NK-92 (cell line): ENCODE data around the gene PDGFB.

ENCODE experiments used
- DNase-seq: peaks from one replicate; lab custom pipeline; 2025; ENCODE audit not compliant: unreplicated experiment; lab: John Stamatoyannopoulos, UW

Gene PDGFB

DNA sequence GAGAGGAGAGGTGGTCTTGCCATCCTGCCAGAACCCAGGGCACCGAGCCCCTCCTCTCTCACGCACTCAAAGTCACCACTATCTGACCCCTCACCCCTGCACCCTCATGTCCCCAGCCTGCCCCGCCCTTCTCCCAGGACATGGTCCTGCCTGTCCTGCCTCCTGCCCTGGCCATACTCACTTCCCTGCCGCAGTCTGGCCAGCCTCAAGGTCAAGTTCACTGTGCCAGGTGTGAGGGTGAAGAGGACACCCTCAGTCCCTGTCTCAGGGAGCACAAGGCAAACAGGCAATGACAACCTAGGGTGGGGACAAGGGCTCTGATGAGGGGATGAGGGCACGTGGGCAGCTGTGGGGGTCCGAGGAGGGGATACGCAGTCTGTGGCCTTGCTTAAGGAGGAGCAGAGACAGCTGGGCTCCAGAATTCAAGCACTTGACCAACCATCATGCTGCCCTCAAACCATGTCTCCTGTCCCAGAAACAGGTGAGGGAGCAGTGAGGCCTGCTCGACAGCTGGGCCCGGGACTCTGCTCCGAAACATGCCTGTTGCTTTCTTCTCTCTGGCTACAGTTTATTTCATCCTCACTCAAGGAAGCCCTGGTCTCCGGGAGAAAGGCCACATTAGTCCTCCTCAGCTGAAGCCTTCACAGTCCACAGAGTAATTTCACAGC is 36.6 kb downstream of the PDGFB start:
- DNase-seq = no peak

DNA sequence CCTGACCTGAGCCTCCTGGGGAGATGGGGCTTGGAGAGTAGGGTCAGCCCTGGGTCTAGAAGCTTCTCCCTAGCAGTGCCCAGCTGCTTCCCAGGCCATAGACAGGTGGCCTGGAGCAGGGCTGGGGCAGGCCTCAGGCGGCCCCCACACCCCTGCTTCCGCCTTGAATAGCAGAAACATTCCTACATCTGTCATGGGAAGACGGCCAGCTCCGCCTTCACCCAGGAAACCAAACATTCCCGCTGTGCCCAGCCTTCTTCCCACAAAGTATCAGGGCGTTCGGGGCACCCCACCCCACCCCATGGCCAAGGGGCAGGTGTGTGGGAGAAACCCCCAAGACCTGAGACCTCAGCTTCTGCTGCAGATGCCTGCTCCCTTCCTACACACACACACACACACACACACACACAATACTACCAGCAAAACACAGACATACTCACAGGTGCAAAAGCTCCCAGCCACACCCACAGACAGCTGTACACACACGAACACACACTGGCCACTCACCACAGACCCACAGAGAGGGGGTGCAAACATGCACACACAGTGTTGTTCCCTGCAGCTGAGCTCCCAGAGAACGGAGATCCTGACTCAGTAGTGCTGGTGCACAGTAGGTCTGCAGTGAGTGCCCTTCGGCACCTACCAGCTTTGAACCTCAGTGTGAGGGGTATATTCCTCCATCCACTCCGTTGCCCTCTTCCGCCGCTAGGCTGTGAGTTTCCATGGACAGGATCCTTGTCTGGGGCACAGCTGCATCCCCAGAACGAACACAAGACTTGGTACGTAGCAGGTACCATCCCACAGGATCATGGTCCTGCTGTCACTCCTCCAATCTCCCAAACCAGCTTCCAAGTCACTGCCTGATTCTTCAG is 37.4 kb downstream of the PDGFB start:
- DNase-seq = no peak

DNA sequence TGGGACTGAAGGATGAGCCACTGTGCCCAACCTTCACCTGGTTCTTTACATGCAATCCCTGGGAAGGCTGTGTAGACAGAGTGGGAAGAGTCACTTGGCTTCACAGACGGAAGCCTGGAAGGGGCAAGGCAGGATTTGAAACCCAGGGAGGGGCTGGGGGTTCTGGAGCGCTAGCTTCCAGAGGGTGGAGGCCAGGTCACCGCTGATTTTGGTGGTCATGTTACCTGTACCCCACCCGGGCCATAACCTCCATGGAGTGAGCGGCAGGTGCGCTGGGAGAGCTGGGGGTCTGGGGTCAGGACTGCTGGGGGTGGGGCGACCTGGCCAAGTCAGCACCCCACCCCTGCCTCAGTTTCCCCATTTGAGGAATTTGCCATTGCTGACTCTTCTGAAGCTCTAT is 38.3 kb downstream of the PDGFB start:
- DNase-seq = no peak

DNA sequence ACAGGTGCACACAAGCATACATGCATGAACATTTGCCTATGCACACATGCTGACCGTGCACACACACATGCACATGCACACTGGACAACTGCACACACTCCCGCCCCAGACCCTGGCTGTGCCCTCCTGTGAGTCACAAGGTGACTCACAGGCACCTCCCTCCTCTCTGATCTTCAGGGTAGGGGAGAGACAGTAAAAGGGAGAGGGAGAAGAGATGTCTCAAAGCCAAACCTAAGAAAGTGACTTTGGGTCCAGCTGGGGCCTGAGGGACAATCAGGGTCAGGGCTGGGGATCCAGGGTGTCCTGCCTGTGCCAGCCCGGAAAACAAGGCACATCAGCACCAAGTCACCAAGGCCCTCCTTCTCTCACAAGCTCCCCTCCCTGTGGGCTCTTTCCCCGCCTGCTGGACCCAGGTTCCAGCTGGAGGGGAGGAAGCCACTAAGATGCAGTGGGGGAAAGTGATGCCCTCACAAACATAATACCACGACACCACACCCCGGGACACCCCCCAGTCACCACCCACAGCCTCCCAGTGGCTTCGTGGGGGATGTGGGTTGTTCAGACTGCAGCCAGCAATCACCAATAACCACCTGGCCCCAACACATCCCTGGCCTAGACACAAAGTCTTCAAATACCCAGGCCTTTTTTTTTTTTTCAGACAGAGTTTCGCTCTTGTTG is 39.3 kb downstream of the PDGFB start:
- DNase-seq = no peak

DNA sequence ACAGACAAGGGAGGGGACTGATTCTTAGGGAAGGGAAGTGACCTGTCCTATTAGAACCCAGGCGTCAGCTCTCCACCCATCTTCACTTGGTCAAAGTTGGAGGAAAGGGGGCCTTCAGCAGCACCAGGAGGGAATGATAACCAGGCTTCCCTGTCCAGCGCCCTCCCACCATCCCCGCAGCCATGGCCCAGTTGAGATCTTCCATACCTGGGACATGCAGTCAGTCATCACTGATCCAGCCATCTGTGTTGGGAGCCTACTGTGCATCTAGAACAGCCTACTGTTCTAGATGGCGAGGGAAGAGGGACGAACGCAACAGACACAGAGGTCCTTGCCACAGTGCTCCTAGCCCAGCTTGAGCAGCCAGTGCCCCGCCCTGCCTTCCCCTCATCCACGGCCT is 40.6 kb downstream of the PDGFB start:
- DNase-seq = no peak

DNA sequence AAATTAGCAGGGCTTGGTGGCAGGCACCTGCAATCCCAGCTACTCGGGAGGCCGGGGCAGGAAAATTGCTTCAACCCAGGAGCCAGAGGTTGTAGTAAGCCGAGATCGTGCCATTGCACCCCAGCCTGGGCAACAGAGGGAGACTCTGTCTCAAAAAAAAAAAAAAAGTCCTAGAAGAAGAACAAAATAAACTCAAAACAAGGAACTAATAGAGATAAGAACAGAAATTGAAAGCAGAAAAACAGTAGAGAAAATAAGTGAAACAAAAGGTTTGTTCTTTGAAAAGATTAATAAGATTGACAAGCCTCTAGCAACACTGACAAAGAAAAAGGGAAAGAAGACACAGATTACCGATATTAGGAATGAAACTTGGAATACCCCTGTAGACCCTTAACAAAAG is 47.2 kb downstream of the PDGFB start:
- no peak for DNase-seq

DNA sequence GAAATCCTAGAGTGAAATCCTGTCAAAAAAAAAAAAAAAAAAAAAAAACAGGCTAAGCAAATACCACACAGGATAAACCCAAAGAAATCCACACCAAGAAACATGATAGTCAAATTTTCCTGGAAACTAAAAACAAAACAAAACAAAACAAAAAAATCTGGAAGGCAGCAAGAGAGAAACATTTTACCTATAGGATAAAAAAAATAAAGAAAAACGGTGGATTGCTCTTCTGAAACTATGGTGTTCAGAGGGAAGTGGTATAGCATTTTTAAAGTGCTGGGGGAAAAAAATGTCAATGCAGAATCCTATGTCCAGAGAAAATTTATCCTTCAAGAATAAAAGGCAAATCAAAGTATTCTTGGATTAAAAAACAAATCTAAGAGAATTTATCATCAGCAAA is 50.7 kb downstream of the PDGFB start:
- no peak for DNase-seq

DNA sequence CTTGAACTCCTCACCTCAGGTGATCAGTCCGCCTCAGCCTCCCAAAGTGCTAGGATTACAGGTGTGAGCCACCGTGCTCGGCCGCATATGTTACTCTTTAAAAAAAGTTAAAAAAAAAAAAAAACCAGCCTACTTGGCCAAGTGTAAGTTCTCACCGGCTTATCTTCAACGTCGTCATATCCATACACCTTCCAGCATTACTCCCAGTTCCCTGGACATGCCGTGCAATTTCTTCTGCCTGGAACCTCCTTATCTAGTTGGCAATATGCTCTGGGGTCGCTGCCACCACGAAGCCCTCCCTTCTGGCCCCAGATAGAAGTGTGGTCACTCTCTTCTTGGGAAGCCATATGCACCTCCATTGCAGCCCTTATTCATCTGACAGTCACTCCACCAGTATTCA is 56.0 kb downstream of the PDGFB start:
- no peak for DNase-seq

DNA sequence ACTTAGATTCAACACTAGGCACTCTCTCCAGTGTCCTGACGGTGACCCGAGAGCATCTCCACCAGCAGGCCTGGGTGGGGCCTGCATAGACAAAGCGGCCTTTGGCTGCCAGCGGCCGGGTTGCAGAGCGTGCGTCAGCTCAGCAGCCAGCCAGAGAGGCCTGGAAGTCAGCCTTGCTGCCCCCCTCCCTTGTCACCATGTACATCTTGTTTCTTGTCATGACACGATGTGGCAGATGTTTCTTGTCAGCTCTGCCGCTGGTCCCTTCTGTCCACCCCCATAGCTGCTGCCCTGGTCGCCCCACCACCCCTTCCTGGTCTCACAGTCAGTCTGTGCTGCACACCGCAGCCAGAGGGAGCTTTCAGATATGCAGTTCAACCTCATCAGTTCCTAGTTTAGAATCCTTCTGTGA is 59.2 kb downstream of the PDGFB start:
- DNase-seq = no peak

DNA sequence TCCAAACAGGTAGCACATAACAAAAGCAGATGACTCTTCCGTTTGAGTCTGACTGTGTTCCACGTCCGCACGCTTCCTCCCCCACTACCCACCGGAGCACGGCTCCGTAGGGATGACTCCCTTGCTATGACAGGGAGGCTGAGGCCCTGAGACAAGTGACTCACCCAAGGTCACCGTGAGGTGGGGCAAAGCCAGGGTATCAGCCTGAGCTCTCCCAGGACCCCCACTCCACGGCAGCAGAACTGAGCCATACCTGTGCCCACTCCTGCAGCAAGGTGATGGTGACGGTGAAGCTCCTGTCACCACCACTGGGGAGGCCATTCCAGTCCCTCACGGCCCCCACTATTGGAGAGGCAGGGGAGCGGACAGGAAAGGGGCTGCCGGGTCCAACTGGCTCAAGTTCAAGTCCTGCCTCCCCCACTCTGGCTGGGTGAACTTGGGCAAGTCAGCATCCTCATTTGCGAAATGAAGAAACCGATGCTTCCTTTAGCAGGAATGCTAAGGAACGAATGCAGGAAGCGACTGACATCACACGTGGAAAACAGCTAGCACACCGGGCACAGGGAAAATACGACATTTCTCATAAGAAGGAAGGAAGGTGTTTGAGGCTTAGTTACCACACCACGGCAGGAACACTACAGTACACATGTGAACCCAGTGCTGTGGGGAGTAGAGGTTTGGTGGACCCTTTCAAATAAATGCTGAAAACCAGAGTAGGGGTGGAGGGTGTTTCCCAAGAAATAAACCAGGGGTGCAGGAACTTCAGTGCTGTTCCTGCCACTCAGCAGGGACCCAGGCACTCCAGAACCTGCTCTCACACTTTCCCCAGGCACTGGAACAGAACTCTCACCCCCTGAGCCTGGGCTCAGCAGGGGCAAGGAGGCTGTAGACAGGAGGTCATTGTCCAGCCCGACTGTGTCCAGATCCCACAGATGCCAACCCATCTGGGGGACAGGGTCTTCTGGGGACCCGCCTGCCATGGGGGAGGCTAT is 59.9 kb downstream of the PDGFB start:
- DNase-seq = no peak

DNA sequence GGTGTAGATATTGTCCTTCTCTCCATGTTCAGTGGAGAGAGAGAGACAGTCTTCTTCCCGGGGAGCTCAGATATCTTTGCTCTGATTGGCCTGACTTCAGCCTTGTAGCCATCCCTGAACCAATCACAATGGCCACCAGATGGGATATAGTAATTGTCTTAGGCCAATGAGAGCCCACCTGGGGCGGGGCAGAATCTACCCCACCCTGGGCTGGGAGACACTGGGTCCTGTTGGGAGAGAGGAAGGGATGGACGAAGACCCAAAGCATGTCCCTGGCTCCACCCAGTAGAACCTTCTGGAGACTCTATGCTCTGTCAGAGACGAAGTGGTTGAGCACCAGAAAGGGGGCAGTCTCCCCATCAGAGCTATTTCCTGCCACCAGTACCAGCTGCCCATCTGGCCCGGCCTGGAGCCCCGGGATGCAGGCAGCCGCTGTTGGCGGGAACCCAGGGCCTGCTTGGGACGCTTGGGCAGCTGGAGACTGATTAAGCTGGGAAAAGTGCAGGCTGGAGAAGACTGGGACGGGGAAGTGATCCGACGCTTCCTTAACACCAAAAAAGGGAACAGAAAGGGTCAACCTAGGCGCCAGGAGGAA is 60.7 kb downstream of the PDGFB start:
- DNase-seq = no peak

DNA sequence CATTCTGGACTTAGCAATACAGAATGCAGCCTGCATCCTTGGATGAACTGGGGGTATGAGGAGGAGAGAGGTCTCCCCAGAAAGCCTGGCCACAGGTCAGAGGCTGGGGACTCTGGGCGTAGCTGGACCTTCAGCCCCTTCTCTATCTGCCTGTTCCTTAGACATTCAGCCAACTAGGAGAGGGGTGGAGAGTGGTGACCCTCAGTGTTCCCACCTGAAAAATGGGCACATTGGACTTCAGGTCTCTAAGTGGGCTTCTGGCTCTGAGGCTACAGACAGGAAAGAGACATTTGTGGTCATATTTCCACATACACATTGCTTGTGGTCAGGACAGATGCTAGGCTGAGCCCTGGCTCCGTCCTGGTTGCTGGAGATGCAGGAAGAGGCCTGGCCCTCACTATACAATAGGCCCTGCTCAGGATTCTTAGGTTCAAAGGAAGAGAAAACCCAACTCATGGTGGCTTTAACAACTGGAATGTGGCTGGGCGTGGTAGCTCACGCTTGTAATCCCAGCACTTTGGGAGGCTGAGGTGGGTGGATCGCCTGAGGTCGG is 62.2 kb downstream of the PDGFB start:
- DNase-seq = no peak

DNA sequence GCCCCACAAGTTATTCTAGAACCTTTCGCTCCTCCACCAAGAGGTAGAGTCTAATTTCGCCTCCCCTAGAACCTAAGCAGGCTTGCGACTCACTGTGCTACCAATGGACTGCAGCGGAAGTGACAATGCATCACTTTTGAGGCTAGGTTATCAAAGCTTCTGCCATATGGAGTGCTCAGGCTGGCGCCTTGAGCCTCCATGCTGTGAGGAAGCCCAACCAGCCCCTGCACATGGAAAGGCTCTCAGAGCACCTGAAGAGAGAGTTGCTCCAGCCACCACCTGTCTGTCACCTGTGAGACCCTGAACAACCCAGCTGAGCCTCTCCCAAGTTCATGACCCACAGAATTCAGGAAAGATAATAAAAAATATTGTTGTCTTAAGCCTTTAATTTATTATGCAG is 63.0 kb downstream of the PDGFB start:
- no peak for DNase-seq

DNA sequence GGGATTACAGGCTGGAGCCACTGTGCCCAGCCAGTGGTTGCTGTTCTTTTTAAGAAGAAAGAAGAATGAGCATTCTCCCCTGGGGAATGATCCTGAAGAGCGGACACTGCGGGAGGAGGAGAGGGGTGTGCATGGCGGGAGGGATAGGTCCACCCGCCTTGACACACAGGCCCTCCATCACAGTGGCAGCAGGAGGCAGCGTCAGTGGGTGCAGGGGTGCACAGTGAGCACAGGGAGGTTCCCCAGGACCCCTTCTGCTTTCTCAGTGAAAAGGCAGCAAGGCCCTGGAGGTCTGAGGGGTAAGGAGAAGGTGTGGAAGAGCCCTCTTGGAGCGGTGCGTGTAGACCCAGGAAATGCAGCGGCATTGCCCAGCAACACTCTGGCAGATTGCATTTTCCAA is 63.4 kb downstream of the PDGFB start:
- no peak for DNase-seq

DNA sequence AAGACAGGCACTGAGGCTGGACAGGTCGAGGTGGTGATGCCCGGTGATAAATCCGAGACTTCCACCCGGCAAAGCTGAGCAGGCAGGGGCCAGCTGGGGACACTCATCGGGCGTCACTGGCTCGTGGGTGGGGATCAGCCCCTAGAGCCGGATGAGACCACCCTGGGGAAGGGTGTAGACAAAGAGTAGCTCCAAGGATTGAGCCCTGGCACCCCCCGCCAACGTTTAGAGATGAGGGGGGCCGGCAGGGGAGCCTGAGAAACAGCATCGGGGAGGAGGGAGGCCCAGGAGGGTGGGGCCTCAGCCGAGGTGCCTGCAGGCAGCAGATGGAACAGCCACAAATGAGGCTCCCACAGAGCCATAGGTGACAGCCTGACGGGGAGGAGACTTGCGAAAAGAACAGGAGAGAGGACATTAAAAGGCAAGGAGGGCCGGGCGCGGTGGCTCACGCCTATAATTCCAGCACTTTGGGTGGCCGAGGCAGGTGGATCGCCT is 64.9 kb downstream of the PDGFB start:
- DNase-seq = no peak

DNA sequence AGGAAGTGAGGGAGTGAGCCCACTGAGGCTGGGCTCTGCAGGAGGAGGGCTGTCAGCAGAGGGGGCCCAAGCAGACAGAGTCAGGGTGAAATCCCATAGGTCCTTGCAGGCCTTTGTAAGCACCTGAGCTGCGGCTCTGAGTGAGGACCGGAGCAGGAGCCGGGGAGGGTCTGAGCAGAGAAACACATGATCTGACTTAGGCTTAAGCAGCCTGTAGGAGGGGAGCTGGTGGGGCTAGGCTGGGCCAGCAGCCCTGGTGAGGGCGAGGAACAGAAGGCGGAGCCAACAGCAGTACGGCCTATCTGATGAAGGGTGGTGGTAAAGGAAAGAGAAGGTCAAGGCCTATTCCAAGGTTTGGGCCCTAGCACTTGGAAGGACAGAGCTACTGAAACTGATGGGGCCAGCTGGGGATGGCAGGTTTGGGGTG is 65.4 kb downstream of the PDGFB start:
- no peak for DNase-seq

DNA sequence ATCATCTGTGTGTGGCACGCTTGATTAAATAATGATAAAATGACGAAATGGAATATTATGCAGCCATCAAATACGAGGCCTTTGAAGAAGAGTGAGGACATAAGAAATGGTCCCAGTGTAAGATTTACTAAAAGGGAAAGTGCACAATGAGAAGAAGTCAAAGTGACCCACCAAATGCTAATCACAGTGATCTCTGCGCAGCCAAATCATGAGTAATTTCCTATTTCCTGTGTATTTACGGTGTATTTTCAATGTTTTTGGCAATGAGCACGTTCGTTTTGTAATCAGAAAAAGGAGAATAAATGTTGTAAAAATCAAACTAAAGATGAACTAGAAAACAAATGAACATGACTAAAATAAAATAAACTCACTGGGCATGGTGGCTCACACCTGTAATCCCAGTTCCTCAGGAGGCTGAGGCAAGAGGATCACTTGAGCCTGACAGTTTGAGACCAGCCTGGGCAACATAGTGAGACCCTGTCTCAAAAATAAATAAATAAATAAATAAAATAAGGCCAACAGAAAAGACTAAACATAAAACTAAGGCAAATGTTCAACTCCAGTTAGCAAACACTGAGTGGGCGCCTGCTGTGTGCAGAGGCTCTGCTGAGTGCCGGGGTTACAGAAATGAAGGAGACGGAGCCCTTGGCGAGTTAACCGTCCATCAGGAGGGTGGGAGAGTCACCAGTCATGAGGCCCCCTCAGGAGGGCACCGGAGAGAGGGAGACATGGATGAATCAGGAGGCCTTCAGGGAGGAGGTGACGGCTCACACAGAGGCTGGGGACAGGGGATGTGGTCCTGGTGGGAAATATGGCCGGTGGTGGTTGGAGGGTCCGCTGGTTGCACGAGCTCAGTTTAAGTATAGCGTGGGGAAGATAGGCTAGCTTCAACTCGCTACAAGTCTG is 66.3 kb downstream of the PDGFB start:
- DNase-seq = no peak

DNA sequence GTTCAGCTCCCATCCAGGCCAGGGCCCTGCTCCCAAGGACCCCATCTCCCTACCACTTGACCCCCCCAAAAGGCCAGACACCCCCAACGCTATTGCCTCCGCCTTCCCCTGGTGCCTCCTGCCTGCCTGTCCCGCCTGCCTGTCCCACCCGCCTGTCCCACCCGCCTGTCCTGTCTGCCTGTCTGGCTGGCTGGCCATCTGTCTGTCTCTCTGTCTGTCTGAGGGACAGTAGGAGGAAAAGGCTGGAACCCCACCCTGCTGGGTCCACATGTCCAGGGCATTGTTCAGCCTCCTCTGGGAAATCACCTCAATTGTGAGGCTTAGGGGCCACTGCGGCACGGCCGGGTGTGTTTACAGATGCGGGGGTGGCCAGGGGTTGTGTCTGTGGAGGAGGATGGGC is 67.0 kb downstream of the PDGFB start:
- no peak for DNase-seq

DNA sequence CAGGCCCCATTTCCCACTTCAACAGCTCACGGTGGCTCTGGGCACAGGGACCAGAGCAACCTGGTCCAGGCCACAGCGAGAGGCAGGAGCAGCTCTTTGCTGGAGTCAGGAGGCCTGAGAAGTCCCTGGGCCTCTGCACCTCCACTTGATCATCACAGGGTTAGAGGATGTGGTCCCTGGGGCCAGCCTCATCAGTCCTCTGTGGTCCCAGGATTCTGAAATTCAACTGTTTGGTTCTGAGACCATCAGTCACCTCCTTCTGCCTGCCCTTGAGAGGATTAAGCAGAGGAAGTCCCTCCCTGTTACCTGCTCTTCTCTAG is 67.4 kb downstream of the PDGFB start:
- DNase-seq = no peak
